ENCODE measurements around the gene PTPRU. TPM values are rescaled to one million over a fixed set of nuclear protein-coding genes. Genes with fewer than 3 reads are reported as not detected.

The PTPRU gene
- total and polyA plus RNA-seq, 2 of the 8 experiments (the other 6 are each of a cell fraction or from before 2014, with no cell fraction given): 33.8 to 41.8 TPM

GRCh38 chr1:29356663-29357062, 120.3 kb downstream of the PTPRU start:
- Histone ChIP-seq H3K9me3 (ENCODE audit: insufficient read depth in 2 of 2, low read depth in 1 of 2, low read length in 1 of 2) (no peaks in the 10 kb centered on the region), H3K56ac (replicated peaks; ENCODE audit: insufficient read length, low read depth, low read length) (no peak overlapping the region), H4K20me1 (replicated peaks in 1 of 2; ENCODE audit: control insufficient read depth in 1 of 2, insufficient read depth in 2 of 2, low read length in 2 of 2) (no peaks in the 10 kb centered on the region), H3K27ac (ENCODE audit: low read depth, low read length) (no peak overlapping the region), H3K14ac (ENCODE audit: insufficient read length) (no peak overlapping the region), H4K8ac (ENCODE audit: extremely low read depth, insufficient read depth, low read length) (no peak overlapping the region), H4K91ac (replicated peaks; ENCODE audit: insufficient read length, low read length) (no peak overlapping the region), H2BK12ac (ENCODE audit: low read depth, low read length) (0 out of 2 replicates have a peak overlapping the region, but pooled peaks have one; percentile 27), H3K27me3 (replicated peaks in 1 of 4; ENCODE audit: control insufficient read depth in 3 of 4, extremely low read depth in 1 of 4, insufficient read depth in 3 of 4, low read length in 3 of 4) (no peaks in the 10 kb centered on the region), H2BK5ac (ENCODE audit: low read depth, low read length) (no peak overlapping the region), H2BK120ac (replicated peaks; ENCODE audit: low read depth, low read length) (no peak overlapping the region), H3K4me1 (replicated peaks in 1 of 4; ENCODE audit: control insufficient read depth in 3 of 4, insufficient read depth in 4 of 4, low read length in 3 of 4) (peaks cover 0 to 3% (median 1%) of the 10 kb centered on the region in 4 experiments; a peak in 2 of 7 replicates), H4K5ac (ENCODE audit: insufficient read length, low read depth, low read length) (no peak overlapping the region), H3K18ac (ENCODE audit: extremely low read depth, low read length) (no peak overlapping the region), H2BK15ac (ENCODE audit: low read length) (no peak overlapping the region), H2AFZ (ENCODE audit: low read length) (no peak overlapping the region), H3K4me2 (ENCODE audit: insufficient read depth in 1 of 2, low read depth in 2 of 2, low read length in 2 of 2) (no peak overlapping the region), H3K4ac (replicated peaks; ENCODE audit: insufficient read length, low read depth, low read length) (no peak overlapping the region), H3K23me2 (ENCODE audit: low read depth, low read length) (no peaks in the 10 kb centered on the region), H3K9ac (replicated peaks in 1 of 4; ENCODE audit: extremely low read depth in 1 of 4, low read depth in 3 of 4, low read length in 3 of 4) (no peak overlapping the region), H3K23ac (ENCODE audit: insufficient read length) (no peak overlapping the region), H2BK20ac (ENCODE audit: low read length) (no peak overlapping the region), H3K4me3 (ENCODE audit: extremely low read depth in 1 of 4, insufficient read depth in 2 of 4, low read depth in 3 of 4, low read length in 4 of 4) (no peak overlapping the region), H3K79me2 (ENCODE audit: control insufficient read depth in 1 of 2, insufficient read depth in 2 of 2, low read length in 2 of 2) (no peaks in the 10 kb centered on the region), H3K36me3 (ENCODE audit: control insufficient read depth in 2 of 4, insufficient read depth in 4 of 4, low read length in 3 of 4) (no peaks in the 10 kb centered on the region), H3K79me1 (ENCODE audit: low read depth, low read length) (no peaks in the 10 kb centered on the region), H2AK5ac (ENCODE audit: low read depth, low read length) (no peak overlapping the region)
- peak in 1 of 2 experiments; percentile 72 for DNase-seq (ENCODE audit: low read depth in 1 of 2, low spot score in 2 of 2)
- no peak for FAIRE-seq
- 60% methylated on average over 14 of the region's 14 CpGs; no CpG with 5 or more reads in 1 of the 2 experiments for WGBS, 2 experiments (ENCODE audit: extremely low coverage in 1 of 2, insufficient coverage in 1 of 2, insufficient read length in 1 of 2, insufficient replicate concordance in 2 of 2, low coverage in 1 of 2, low lambda C conversion rate in 2 of 2, missing lambda C conversion rate in 1 of 2)
- CTCF ChIA-PET (ENCODE audit: partially characterized antibody): interaction anchor here (0.7 to 2.2 kb wide), 9 partner anchors 11 to 436 kb away, joined by 3 to 10 read pairs (median 3); no protein-coding TSS in a partner anchor
- POLR2A ChIA-PET (ENCODE audit: partially characterized antibody): no interaction called here
- TF ChIP-seq GTF2F1 (IDR thresholded peaks at IDR 0.05; ENCODE audit: borderline replicate concordance, low read depth, low read length): no peak
- peak; percentile 22; the same call in 1 of the 2 replicates for TF ChIP-seq E2F6 (IDR thresholded peaks at IDR 0.05)
- TF ChIP-seq FOSL1 (IDR thresholded peaks at IDR 0.05; ENCODE audit: insufficient read depth, low read depth, low read length): no peak
- peak; percentile 82; the same call in 1 of the 2 replicates for TF ChIP-seq SP1 (IDR thresholded peaks at IDR 0.05; ENCODE audit: low read depth, low read length)
- no peak for TF ChIP-seq SIX5 (IDR thresholded peaks at IDR 0.05; ENCODE audit: low read depth, low read length)
- TF ChIP-seq ZNF274 (IDR thresholded peaks at IDR 0.05; ENCODE audit: borderline replicate concordance, extremely low read depth, low read length): no peak
- no peak for TF ChIP-seq RXRA (IDR thresholded peaks at IDR 0.05; ENCODE audit: insufficient read depth, low read depth, low read length)
- no peak for TF ChIP-seq TCF12 (IDR thresholded peaks at IDR 0.05; ENCODE audit: low read depth, low read length)
- no peak for TF ChIP-seq JUN (IDR thresholded peaks at IDR 0.05; ENCODE audit: low read depth, low read length)
- no peak for TF ChIP-seq USF2 (IDR thresholded peaks at IDR 0.05; ENCODE audit: low read length)
- no peak for TF ChIP-seq EP300 (IDR thresholded peaks at IDR 0.05; ENCODE audit: borderline replicate concordance in 1 of 2, low read depth in 2 of 2, low read length in 2 of 2)
- TF ChIP-seq, protein P1, sequence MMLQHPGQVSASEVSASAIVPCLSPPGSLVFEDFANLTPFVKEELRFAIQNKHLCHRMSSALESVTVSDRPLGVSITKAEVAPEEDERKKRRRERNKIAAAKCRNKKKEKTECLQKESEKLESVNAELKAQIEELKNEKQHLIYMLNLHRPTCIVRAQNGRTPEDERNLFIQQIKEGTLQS (IDR thresholded peaks at IDR 0.05; ENCODE audit: insufficient read depth, low read depth, low read length): no peak

Measured in H1 (cell line).